Left ventricle myocardium superior (tissue), 1 donor: ENCODE results near the gene SLC38A9. TPM values are rescaled to one million over a fixed set of nuclear protein-coding genes. Genes with fewer than 3 reads are reported as not detected.
"Not testable (repeated sequence)": the region's sequence is repeated elsewhere in the genome, so short reads cannot be mapped to it uniquely, and the experiment has no call there.

Source experiments
- ATAC-seq: fragments of 200-7000 bp; cut with Tn5 transposase; one replicate; pipeline ENCODE4 v1.9.1; 2020; ENCODE audit warnings: mild to moderate bottlenecking, moderate library complexity
- DNase-seq: peaks from one replicate; pipeline ENCODE4 v3.0.0-alpha.2; 2020
- intact Hi-C: fragments of 100-400 bp; cut with micrococcal nuclease; formaldehyde crosslinking; loops from one replicate; pipeline ENCODE4 v1.11.0; 2022
- total RNA-seq: library from RNA; stranded (reverse); fragmentation: NEBNext Ultra II Directional; extraction: Animal tissue kit (Norgen Biotek cat#: 25700); gene quantifications from one replicate; pipeline ENCODE4 v1.2.1, GENCODE V29; 2021
- donor health status: DM: no; HTN: yes; CAD: no; lungs with severe emphysema.

Gene SLC38A9
- total RNA-seq, 1 donor from 2014 or later = 5.7 TPM

DNA sequence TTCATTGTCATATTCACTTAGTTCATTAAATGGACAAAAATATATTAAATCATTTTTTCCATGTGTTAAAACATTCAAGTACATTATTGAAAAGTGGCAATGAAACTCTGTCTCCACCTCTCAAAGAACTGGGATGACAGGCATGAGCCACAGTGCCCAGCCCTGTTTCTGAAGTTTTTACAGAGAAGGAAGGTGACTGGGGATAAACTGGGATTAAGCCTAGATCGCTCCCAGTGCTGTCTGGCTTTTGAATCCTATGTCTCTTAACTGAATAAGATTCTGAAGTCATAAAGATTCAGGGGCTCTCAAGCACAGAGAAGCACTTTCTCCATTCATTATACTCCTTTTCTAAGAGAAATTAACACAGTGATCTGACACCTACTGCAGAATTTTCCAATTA, 88.3 kb downstream of the SLC38A9 start:
- DNase-seq = no peak
- intact Hi-C loops = no loop called here
- no peak for ATAC-seq

DNA sequence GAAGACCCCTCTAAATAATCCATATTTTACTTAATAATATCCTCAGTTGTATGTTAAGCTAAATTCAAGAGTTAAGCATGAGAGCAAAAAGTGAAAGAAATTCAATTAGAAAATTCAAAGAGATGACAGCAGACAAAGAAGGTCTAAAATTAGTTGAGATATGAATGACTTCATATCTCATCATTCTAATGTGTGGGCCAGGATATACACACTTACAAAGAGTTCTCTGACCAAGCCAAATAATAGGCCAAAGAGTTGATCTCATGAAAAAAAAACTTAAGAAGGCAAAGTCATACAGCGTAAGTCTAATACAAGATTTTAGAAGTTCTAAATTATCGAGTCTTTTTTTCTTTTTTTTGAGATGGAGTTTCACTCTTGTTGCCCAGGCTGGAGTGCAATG, 89.7 kb downstream of the SLC38A9 start:
- peak; percentile 57 for ATAC-seq
- no peak for DNase-seq
- intact Hi-C loops = no loop called here

- ATAC-seq (no peak), DNase-seq (no peak)
- intact Hi-C loops = no loop called here
Measured at GRCh38 chr5:55621229-55621628, 90.9 kb downstream of the SLC38A9 start.

DNA sequence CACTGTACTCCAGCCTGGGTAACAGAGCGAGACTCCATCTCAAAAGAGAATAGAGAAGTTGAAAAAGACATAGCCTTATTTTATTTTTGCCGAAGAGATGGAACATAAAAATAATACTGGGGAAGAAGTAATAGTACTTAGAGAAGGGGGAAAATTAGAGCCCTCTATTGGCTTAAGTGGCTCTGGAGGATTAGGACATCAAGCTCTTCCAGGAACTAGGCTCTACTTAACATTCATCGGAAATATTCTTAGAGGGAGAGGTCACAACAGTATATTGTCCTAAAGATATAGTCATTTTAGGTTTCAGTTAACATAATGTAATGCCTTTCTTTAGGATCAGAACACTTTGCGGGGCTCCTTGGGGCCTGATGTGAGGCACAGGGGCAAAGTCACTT, 91.4 kb downstream of the SLC38A9 start:
- intact Hi-C loops = no loop called here
- ATAC-seq (no peak), DNase-seq (no peak)

- DNase-seq (no peak), ATAC-seq (no peak)
- intact Hi-C loops = no loop called here
Measured at GRCh38 chr5:55620009-55620765, 91.9 kb downstream of the SLC38A9 start.

GRCh38 chr5:55618318-55618717, 93.8 kb downstream of the SLC38A9 start:
- ATAC-seq (no peak), DNase-seq (no peak)
- intact Hi-C loops = no loop called here

DNA sequence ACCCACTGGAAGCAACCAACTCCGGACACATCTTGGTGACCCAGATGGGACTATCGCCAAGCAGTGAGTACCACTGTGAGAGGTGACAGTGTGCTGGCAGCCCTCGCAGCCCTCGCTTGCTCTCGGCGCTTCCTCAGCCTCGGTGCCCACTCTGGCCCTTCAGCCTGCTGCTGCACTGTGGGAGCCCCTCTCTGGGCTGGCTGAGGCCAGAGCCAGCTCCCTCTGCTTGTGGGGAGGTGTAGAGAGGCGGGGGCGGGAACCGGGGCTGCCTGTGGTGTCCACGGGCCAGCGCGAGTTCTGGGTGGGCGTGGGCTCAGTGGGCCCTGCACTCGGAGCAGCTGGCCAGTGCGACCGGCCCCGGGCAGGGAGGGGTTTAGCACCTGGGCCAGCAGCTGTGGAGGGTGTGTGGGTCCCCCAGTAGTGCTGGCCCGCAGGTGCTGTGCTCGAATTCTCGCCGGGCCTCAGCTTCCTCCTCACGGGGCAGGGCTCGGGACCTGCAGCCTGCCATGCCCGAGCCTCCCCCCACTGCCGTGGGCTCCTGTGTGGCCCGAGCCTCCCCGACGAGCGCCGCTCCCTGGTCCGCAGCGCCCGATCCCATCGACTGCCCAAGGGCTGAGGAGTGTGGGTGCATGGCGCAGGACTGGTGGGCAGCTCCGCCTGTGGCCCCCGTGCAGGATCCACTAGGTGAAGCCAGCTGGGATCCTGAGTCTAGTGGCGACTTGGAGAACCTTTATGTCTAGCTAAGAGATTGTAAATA, 98.8 kb downstream of the SLC38A9 start:
- ATAC-seq (no peak), DNase-seq (no peak)
- intact Hi-C loops = no loop called here

GRCh38 chr5:55610542-55610941, 101.6 kb downstream of the SLC38A9 start:
- intact Hi-C loops = no loop called here
- DNase-seq = no peak
- no peak for ATAC-seq

DNA sequence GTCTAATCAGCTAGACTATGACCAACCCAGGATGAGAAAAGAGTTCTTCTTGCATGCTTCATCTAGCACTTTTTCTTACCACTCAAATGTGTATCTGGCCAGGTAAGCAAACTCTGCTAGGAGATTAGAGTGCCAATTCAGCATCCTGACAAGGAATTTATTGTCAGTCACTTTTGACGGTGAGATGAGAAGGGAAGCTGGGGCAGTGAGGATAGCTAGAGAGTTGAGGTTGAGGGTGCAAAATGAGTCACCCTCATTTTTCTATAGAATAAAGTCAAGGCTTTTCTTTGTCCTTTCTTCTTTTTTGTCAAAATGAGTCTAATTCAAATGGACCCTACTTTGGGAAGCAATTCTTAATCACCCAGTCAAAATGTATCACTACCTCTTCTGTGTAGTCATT, 102.7 kb downstream of the SLC38A9 start:
- intact Hi-C loops = no loop called here
- ATAC-seq (no peak), DNase-seq (no peak)

GRCh38 chr5:55608595-55609349, 103.4 kb downstream of the SLC38A9 start:
- no peak for DNase-seq
- ATAC-seq = no peak
- intact Hi-C loops = no loop called here

DNA sequence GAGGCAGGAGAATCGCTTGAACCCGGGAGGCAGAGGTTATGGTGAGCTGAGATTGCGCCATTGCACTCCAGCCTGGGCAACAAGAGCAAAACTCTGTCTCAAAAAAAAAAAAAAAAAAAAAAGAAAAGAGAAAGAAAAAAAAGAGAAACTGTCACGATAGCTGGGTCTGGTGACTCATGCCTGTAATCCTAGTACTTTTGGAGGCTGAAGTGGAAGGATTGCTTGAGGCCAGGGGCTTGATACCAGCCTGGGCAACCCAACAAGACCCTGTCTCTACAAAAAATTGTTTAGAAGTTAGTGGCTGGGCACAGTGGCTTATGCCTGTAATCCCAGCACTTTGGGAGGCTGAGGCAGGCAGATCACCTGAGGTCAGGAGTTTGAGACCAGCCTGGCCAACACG, 104.8 kb downstream of the SLC38A9 start:
- intact Hi-C loops, ATAC-seq, DNase-seq: not testable (repeated sequence)

- ATAC-seq (no peak), DNase-seq (no peak)
- intact Hi-C loops = no loop called here
Measured at GRCh38 chr5:55604611-55605067, 107.5 kb downstream of the SLC38A9 start.

- intact Hi-C loops = no loop called here
- no peak for ATAC-seq
- no peak for DNase-seq
Measured at GRCh38 chr5:55603922-55604321, 108.2 kb downstream of the SLC38A9 start.

GRCh38 chr5:55601628-55602027, 110.5 kb downstream of the SLC38A9 start:
- ATAC-seq (no peak), DNase-seq (no peak)
- intact Hi-C loops = no loop called here

- DNase-seq (peak; percentile 89), ATAC-seq (peak; percentile 88)
- intact Hi-C loops = no loop called here
Measured at GRCh38 chr5:55601204-55601618, 110.9 kb downstream of the SLC38A9 start.

GRCh38 chr5:55600497-55601203, 111.5 kb downstream of the SLC38A9 start:
- DNase-seq (peak; percentile 39), ATAC-seq (peak; percentile 27)
- intact Hi-C loops = no loop called here

DNA sequence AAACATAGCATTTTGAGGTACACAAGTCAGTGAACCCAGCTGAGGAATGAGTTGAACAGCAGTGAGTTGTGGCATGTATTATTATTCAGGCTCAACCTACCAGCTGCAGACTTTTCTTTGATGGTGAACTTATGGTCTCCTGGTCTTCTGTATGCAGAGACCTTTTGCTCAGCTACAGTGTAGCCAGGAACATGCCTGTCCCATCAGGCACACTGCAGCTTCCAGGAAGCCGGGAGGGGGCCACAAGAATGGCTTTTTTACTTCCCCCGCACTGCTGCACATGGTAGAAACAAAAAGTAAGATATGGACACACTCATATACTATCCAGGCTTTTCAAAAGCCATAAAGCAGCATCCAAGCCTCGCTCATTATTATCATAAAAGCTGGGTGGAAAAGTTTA, 112.0 kb downstream of the SLC38A9 start:
- DNase-seq (no peak), ATAC-seq (no peak)
- intact Hi-C loops = no loop called here

GRCh38 chr5:55599148-55600050, 112.7 kb downstream of the SLC38A9 start:
- intact Hi-C loops = no loop called here
- peak; percentile 5 for ATAC-seq
- no peak for DNase-seq
